Parathyroid adenoma (tissue), 2 donors: ENCODE data around the gene BICD1.
A peak's percentile ranks its signal among the peaks of the same experiment; 100 is the strongest.

Experiments used
- H2AFZ ChIP-seq: fragments of 300-600 bp; sonication (generic); one replicate; pipeline ENCODE4 v1.7.0; 2017; ENCODE audit warnings: antibody characterized with exemption, mild to moderate bottlenecking
- H3K27ac ChIP-seq: fragments of 300-600 bp; sonication (generic); one replicate; pipeline ENCODE4 v1.7.0; 2017
- H3K27me3 ChIP-seq: fragments of 300-600 bp; sonication (generic); one replicate; pipeline ENCODE4 v1.7.0; 2017; ENCODE audit warnings: low read length; ENCODE audit not compliant: control insufficient read depth, insufficient read depth
- H3K36me3 ChIP-seq: fragments of 300-600 bp; sonication (generic); one replicate; pipeline ENCODE4 v1.7.0; 2017; ENCODE audit warnings: low read length; ENCODE audit not compliant: control insufficient read depth, insufficient read depth
- H3K4me1 ChIP-seq: fragments of 300-600 bp; sonication (generic); one replicate; pipeline ENCODE4 v1.7.0; 2017; ENCODE audit warnings: control low read depth
- H3K4me2 ChIP-seq: fragments of 300-600 bp; sonication (generic); one replicate; pipeline ENCODE4 v1.7.0; 2017; ENCODE audit warnings: low read length
- H3K4me3 ChIP-seq: fragments of 300-600 bp; sonication (generic); one replicate; pipeline ENCODE4 v1.7.0; 2017; ENCODE audit warnings: low read depth, low read length
- H3K79me2 ChIP-seq: fragments of 300-600 bp; sonication (generic); one replicate; pipeline ENCODE4 v1.7.0; 2017; ENCODE audit warnings: control low read depth
- H3K9ac ChIP-seq: fragments of 300-600 bp; sonication (generic); one replicate; pipeline ENCODE4 v1.7.0; 2017; ENCODE audit warnings: mild to moderate bottlenecking
- H3K9me3 ChIP-seq: fragments of 300-600 bp; sonication (generic); one replicate; pipeline ENCODE4 v1.7.0; 2017; ENCODE audit warnings: low read length; ENCODE audit not compliant: control insufficient read depth
- TF ChIP-seq, protein P1 (sequence below): fragments of 300-600 bp; sonication (generic); IDR thresholded peaks from one replicate; pipeline ENCODE4 v1.7.0; 2017; ENCODE audit warnings: antibody characterized with exemption, mild to moderate bottlenecking
- donor health status: primary hyperparathyroidism.

Gene BICD1

DNA sequence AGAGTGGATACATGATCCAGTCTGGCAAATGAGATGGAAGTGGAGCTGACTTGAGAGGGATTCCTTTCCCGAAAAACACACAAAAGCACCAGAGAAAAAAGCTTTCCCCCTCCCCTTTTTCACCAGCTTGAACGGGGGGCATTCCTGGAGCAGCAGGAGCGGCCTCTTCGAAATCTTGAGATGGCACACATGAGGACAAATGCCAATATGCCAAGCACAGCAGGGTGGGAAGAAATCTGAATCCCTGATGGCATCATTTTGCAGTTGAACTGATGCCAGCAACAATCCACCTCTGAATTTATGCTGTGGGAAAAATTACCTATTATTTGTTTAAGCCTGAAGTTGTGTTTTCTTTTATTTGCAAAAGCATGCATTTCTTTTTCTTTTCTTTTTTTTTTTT is 29.7 kb upstream of the BICD1 start:
- Histone ChIP-seq H2AFZ (no peak overlapping the region), H3K9ac (no peak overlapping the region), H3K9me3 (no peaks in the 10 kb centered on the region), H3K27me3 (no peaks in the 10 kb centered on the region), H3K36me3 (no peaks in the 10 kb centered on the region), H3K4me3 (no peak overlapping the region), H3K4me1 (no peaks in the 10 kb centered on the region), H3K4me2 (no peak overlapping the region), H3K27ac (no peak overlapping the region), H3K79me2 (no peaks in the 10 kb centered on the region)
- TF ChIP-seq, protein P1, sequence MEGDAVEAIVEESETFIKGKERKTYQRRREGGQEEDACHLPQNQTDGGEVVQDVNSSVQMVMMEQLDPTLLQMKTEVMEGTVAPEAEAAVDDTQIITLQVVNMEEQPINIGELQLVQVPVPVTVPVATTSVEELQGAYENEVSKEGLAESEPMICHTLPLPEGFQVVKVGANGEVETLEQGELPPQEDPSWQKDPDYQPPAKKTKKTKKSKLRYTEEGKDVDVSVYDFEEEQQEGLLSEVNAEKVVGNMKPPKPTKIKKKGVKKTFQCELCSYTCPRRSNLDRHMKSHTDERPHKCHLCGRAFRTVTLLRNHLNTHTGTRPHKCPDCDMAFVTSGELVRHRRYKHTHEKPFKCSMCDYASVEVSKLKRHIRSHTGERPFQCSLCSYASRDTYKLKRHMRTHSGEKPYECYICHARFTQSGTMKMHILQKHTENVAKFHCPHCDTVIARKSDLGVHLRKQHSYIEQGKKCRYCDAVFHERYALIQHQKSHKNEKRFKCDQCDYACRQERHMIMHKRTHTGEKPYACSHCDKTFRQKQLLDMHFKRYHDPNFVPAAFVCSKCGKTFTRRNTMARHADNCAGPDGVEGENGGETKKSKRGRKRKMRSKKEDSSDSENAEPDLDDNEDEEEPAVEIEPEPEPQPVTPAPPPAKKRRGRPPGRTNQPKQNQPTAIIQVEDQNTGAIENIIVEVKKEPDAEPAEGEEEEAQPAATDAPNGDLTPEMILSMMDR, result no peak

GRCh38 chr12:32080435-32080834 is 26.2 kb upstream of the BICD1 start:
- H3K27me3 ChIP-seq, result no peaks in the 10 kb centered on the region
- no peak overlapping the region for H3K4me2 ChIP-seq
- no peak overlapping the region for H3K9ac ChIP-seq
- H3K9me3 ChIP-seq, result no peaks in the 10 kb centered on the region
- no peaks in the 10 kb centered on the region for H3K4me1 ChIP-seq
- H3K79me2 ChIP-seq, result no peaks in the 10 kb centered on the region
- H3K4me3 ChIP-seq, result no peak overlapping the region
- H3K27ac ChIP-seq, result no peak overlapping the region
- H2AFZ ChIP-seq, result no peak overlapping the region
- TF ChIP-seq, protein P1, result no peak
- H3K36me3 ChIP-seq, result no peaks in the 10 kb centered on the region

GRCh38 chr12:32083489-32083888 is 23.2 kb upstream of the BICD1 start:
- Histone ChIP-seq H3K79me2 (no peaks in the 10 kb centered on the region), H3K27ac (no peak overlapping the region), H3K27me3 (no peaks in the 10 kb centered on the region), H3K36me3 (no peaks in the 10 kb centered on the region), H2AFZ (no peak overlapping the region), H3K9me3 (no peaks in the 10 kb centered on the region), H3K9ac (no peak overlapping the region), H3K4me3 (no peak overlapping the region), H3K4me2 (no peak overlapping the region), H3K4me1 (no peaks in the 10 kb centered on the region)
- TF ChIP-seq, protein P1, result no peak

- Histone ChIP-seq H3K4me2 (no peak overlapping the region), H3K9me3 (no peaks in the 10 kb centered on the region), H3K27ac (no peak overlapping the region), H2AFZ (peak overlapping the region; percentile 43), H3K4me1 (no peaks in the 10 kb centered on the region), H3K4me3 (no peak overlapping the region), H3K27me3 (no peaks in the 10 kb centered on the region), H3K36me3 (no peaks in the 10 kb centered on the region), H3K9ac (no peak overlapping the region), H3K79me2 (no peaks in the 10 kb centered on the region)
- TF ChIP-seq, protein P1, result no peak
These were observed 22.5 kb upstream of the BICD1 start for GRCh38 chr12:32084017-32084688.

- Histone ChIP-seq H3K4me3 (no peak overlapping the region), H3K27me3 (no peaks in the 10 kb centered on the region), H3K27ac (no peak overlapping the region), H3K79me2 (no peaks in the 10 kb centered on the region), H3K36me3 (no peaks in the 10 kb centered on the region), H3K9me3 (no peaks in the 10 kb centered on the region), H2AFZ (no peak overlapping the region), H3K9ac (no peak overlapping the region), H3K4me1 (no peaks in the 10 kb centered on the region), H3K4me2 (no peak overlapping the region)
- TF ChIP-seq, protein P1, result no peak
These were observed 21.9 kb upstream of the BICD1 start for GRCh38 chr12:32084753-32085152.
